IMR-90 (cell line): ENCODE results near the gene LRP6. TPM values are rescaled to one million over a fixed set of nuclear protein-coding genes. Genes with fewer than 3 reads are reported as not detected.

Experiments
- ATAC-seq: fragments of 200-7000 bp; cut with Tn5 transposase; 2 replicates; pipeline ENCODE4 v1.9.1; 2020; ENCODE audit warnings: low read depth, mild to moderate bottlenecking, moderate library complexity
- BruUV-seq: library from RNA; stranded (reverse); fragments of 400-500 nt; replicated peaks from 2 replicates; lab custom pipeline; 2021; lab: Mats Ljungman, UMichigan
- CTCF ChIA-PET: fragments of 300-600 bp; formaldehyde crosslinking; extraction: SDS; loops from one replicate; lab custom pipeline; 2021; ENCODE audit warnings: antibody characterized with exemption; lab: Yijun Ruan, JAX
- POLR2A ChIA-PET: fragments of 300-600 bp; sonication (Branson Sonifier 250); formaldehyde crosslinking; loops from one replicate; lab custom pipeline; 2022; ENCODE audit warnings: antibody characterized with exemption; ENCODE audit not compliant: unreplicated experiment; lab: Charles Lee
- DNase-seq: peaks from one replicate; pipeline ENCODE4 v3.0.0; 2013
- H2AFZ ChIP-seq: replicated peaks from 2 replicates; pipeline ENCODE3; 2013; ENCODE audit warnings: low read length, mild to moderate bottlenecking; ENCODE audit not compliant: poor library complexity
- H2AK5ac ChIP-seq: 2 replicates; pipeline ENCODE4 v1.6.1; 2013; ENCODE audit warnings: low read depth, low read length, inconsistent platforms
- H2AK9ac ChIP-seq: replicated peaks from 2 replicates; pipeline ENCODE3; 2013; ENCODE audit warnings: mild to moderate bottlenecking, low read depth, low read length, moderate library complexity; ENCODE audit not compliant: poor library complexity
- H2BK120ac ChIP-seq: 2 replicates; pipeline ENCODE4 v1.6.1; 2013; ENCODE audit warnings: low read depth, low read length, inconsistent platforms
- H2BK15ac ChIP-seq: 3 replicates; pipeline ENCODE4 v1.6.1; 2013; ENCODE audit warnings: low read depth, low read length, inconsistent platforms
- H2BK20ac ChIP-seq: 2 replicates; pipeline ENCODE4 v1.6.1; 2013; ENCODE audit warnings: low read depth, mild to moderate bottlenecking, inconsistent platforms, low read length, moderate library complexity
- H2BK5ac ChIP-seq: 2 replicates; pipeline ENCODE4 v1.6.1; 2013; ENCODE audit warnings: mild to moderate bottlenecking, low read depth, low read length, inconsistent platforms; ENCODE audit not compliant: poor library complexity, severe bottlenecking
- H3K14ac ChIP-seq: replicated peaks from 2 replicates; pipeline ENCODE4 v1.6.1; 2013; ENCODE audit warnings: low read depth, low read length, inconsistent platforms
- H3K18ac ChIP-seq: 2 replicates; pipeline ENCODE4 v1.6.1; 2013; ENCODE audit warnings: low read depth, low read length, control low read depth
- H3K23ac ChIP-seq: 2 replicates; pipeline ENCODE4 v1.6.1; 2013; ENCODE audit warnings: low read depth, low read length, inconsistent platforms
- H3K27ac ChIP-seq: 2 replicates; pipeline ENCODE4 v1.5.1; 2013; ENCODE audit warnings: mild to moderate bottlenecking, control low read depth, low read length; ENCODE audit not compliant: insufficient read depth
- H3K27me3 ChIP-seq: 2 replicates; pipeline ENCODE4 v1.6.1; 2013; ENCODE audit warnings: low read length; ENCODE audit not compliant: control insufficient read depth, insufficient read depth
- H3K36me3 ChIP-seq: 2 replicates; pipeline ENCODE4 v1.6.1; 2013; ENCODE audit warnings: low read length, mixed read lengths; ENCODE audit not compliant: control insufficient read depth, insufficient read depth
- H3K4ac ChIP-seq: 2 replicates; pipeline ENCODE4 v1.6.1; 2013; ENCODE audit warnings: low read depth, low read length, inconsistent platforms
- H3K4me1 ChIP-seq: 2 replicates; pipeline ENCODE4 v1.6.1; 2013; ENCODE audit warnings: low read length, mixed read lengths; ENCODE audit not compliant: control insufficient read depth, insufficient read depth
- H3K4me2 ChIP-seq: 2 replicates; pipeline ENCODE4 v1.6.1; 2013; ENCODE audit warnings: low read depth, mild to moderate bottlenecking, control low read depth, low read length, moderate library complexity
- H3K4me3 ChIP-seq: 2 replicates; pipeline ENCODE4 v1.5.1; 2013; ENCODE audit warnings: low read depth, mild to moderate bottlenecking, control low read depth, low read length, moderate library complexity; ENCODE audit not compliant: insufficient read depth
- H3K56ac ChIP-seq: 2 replicates; pipeline ENCODE4 v1.6.1; 2013; ENCODE audit warnings: low read length, inconsistent platforms; ENCODE audit not compliant: insufficient read depth; ENCODE audit errors: extremely low read depth
- H3K79me1 ChIP-seq, 2 experiments: 2 replicates each; pipeline ENCODE4 v1.6.1; 2013; ENCODE audit warnings: low read length in 2 of 2, inconsistent platforms in 1 of 2, low read depth in 1 of 2
- H3K9ac ChIP-seq: 2 replicates; pipeline ENCODE4 v1.6.1; 2013; ENCODE audit warnings: low read depth, low read length, control low read depth
- H3K9me1 ChIP-seq: 2 replicates; pipeline ENCODE4 v1.6.1; 2013; ENCODE audit warnings: low read length, inconsistent platforms; ENCODE audit not compliant: insufficient read depth
- H3K9me3 ChIP-seq: 2 replicates; pipeline ENCODE4 v1.6.1; 2013; ENCODE audit warnings: low read length; ENCODE audit not compliant: control insufficient read depth, insufficient read depth
- H4K20me1 ChIP-seq: 2 replicates; pipeline ENCODE4 v1.6.1; 2013; ENCODE audit warnings: low read length, inconsistent platforms; ENCODE audit not compliant: insufficient read depth
- H4K5ac ChIP-seq: 2 replicates; pipeline ENCODE4 v1.6.1; 2013; ENCODE audit warnings: mild to moderate bottlenecking, low read depth, low read length, control low read depth
- H4K8ac ChIP-seq, 2 experiments: 2 replicates each; pipeline ENCODE4 v1.6.1; 2013; ENCODE audit warnings: low read depth in 2 of 2, low read length in 2 of 2, control low read depth in 1 of 2, inconsistent platforms in 1 of 2
- H4K91ac ChIP-seq: 2 replicates; pipeline ENCODE4 v1.6.1; 2013; ENCODE audit warnings: low read depth, low read length, inconsistent platforms; ENCODE audit not compliant: insufficient read depth
- BHLHE40 ChIP-seq: fragments of 150-350 bp; IDR thresholded peaks from 2 replicates; pipeline ENCODE4 v1.6.1; 2016; ENCODE audit warnings: mild to moderate bottlenecking, low read depth, low read length
- CEBPB ChIP-seq: IDR thresholded peaks from 2 replicates; pipeline ENCODE4 v1.6.1; 2012; ENCODE audit warnings: low read depth, low read length, improper control_type of control experiment
- CHD1 ChIP-seq: IDR thresholded peaks from 2 replicates; pipeline ENCODE4 v1.6.1; 2012; ENCODE audit warnings: low read depth, low read length, improper control_type of control experiment
- CTCF ChIP-seq: conservative IDR thresholded peaks from 2 replicates; pipeline ENCODE4 v1.5.1; 2012; ENCODE audit warnings: mild to moderate bottlenecking, low read depth, low read length, improper control_type of control experiment
- ELK1 ChIP-seq: fragments of 150-350 bp; IDR thresholded peaks from 2 replicates; pipeline ENCODE4 v1.6.1; 2016; ENCODE audit warnings: low read depth, mild to moderate bottlenecking, low read length, moderate library complexity, borderline replicate concordance
- FOS ChIP-seq: fragments of 150-350 bp; IDR thresholded peaks from 2 replicates; pipeline ENCODE4 v1.6.1; 2016; ENCODE audit warnings: low read depth, low read length
- MAFK ChIP-seq: IDR thresholded peaks from 2 replicates; pipeline ENCODE4 v1.6.1; 2012; ENCODE audit warnings: low read depth, low read length, improper control_type of control experiment
- MAZ ChIP-seq: IDR thresholded peaks from 2 replicates; pipeline ENCODE4 v1.6.1; 2012; ENCODE audit warnings: low read depth, mild to moderate bottlenecking, low read length, improper control_type of control experiment, moderate library complexity, borderline replicate concordance
- MXI1 ChIP-seq: IDR thresholded peaks from 2 replicates; pipeline ENCODE4 v1.6.1; 2012; ENCODE audit warnings: low read depth, mild to moderate bottlenecking, low read length, moderate library complexity, borderline replicate concordance
- NFE2L2 ChIP-seq: fragments of 150-350 bp; IDR thresholded peaks from 2 replicates; pipeline ENCODE4 v1.6.1; 2016; ENCODE audit warnings: low read depth, mild to moderate bottlenecking, low read length
- POLR2A ChIP-seq: IDR thresholded peaks from 2 replicates; pipeline ENCODE4 v1.6.1; 2012; ENCODE audit warnings: mild to moderate bottlenecking, low read depth, low read length
- RAD21 ChIP-seq: IDR thresholded peaks from 2 replicates; pipeline ENCODE4 v1.6.1; 2012; ENCODE audit warnings: low read length, improper control_type of control experiment
- RCOR1 ChIP-seq: IDR thresholded peaks from 2 replicates; pipeline ENCODE4 v1.6.1; 2012; ENCODE audit warnings: mild to moderate bottlenecking, low read length, improper control_type of control experiment; ENCODE audit not compliant: insufficient replicate concordance
- RFX5 ChIP-seq: IDR thresholded peaks from 2 replicates; pipeline ENCODE4 v1.8.0; 2012; ENCODE audit warnings: low read depth, mild to moderate bottlenecking, low read length, moderate library complexity
- SMC3 ChIP-seq: fragments of 150-350 bp; IDR thresholded peaks from 2 replicates; pipeline ENCODE4 v1.6.1; 2016; ENCODE audit warnings: low read depth, mild to moderate bottlenecking, antibody characterized with exemption, low read length, moderate library complexity
- USF2 ChIP-seq: fragments of 150-350 bp; IDR thresholded peaks from 2 replicates; pipeline ENCODE4 v1.6.1; 2017; ENCODE audit warnings: mild to moderate bottlenecking, antibody characterized with exemption, low read length, low read depth
- WGBS, 2 experiments: methylation state at CpG; one replicate each; pipeline versions ENCODE4 v1.1.5 to v1.1.7; 2013; ENCODE audit warnings: missing lambda C conversion rate in 2 of 2; ENCODE audit not compliant: insufficient read length in 1 of 2; ENCODE audit errors: extremely low coverage in 2 of 2; 5-methylcytosine and 5-hydroxymethylcytosine counted together
- dilution Hi-C: fragments of 300-500 bp; cut with HindIII; formaldehyde crosslinking; loops from one replicate; pipeline ENCODE4 v1.14.3; 2018; ENCODE audit warnings: low sequenced_read_pairs; ENCODE audit not compliant: unreplicated experiment
- in situ Hi-C: fragments of 300-500 bp; cut with MboI; formaldehyde crosslinking; loops from 3 replicates; pipeline ENCODE4 v1.14.3; 2019; ENCODE audit warnings: low sequenced_read_pairs, inconsistent platforms, mixed read lengths
- intact Hi-C: fragments of 100-400 bp; cut with micrococcal nuclease; formaldehyde crosslinking; loops from 2 replicates; pipeline ENCODE4 v1.10.0; 2022
- polyA plus RNA-seq, 3 experiments: library from polyadenylated mRNA; depleted of rRNA; stranded (reverse); fragments of >200 nt; gene quantifications; 2 replicates each; pipeline ENCODE4 v1.2.3, GENCODE V29; 2012; ENCODE audit warnings: low replicate concordance in 1 of 3
- total RNA-seq: library from RNA; depleted of rRNA; stranded (reverse); fragments of >200 nt; gene quantifications from 2 replicates; pipeline ENCODE4 v1.2.3, GENCODE V29; 2012

LRP6 gene
- total and polyA plus RNA-seq, 2 of the 4 experiments (the other 2 are of a cell fraction): 14.2 to 32.1 TPM

GRCh38 chr12:12072064-12072760 is 194.6 kb downstream of the LRP6 start:
- TF ChIP-seq BHLHE40 (no peak), ELK1 (no peak), MAFK (no peak), SMC3 (no peak), USF2 (no peak), MXI1 (no peak), RCOR1 (no peak), MAZ (no peak), CHD1 (no peak), CEBPB (no peak), NFE2L2 (no peak), CTCF (no peak), RFX5 (no peak), FOS (no peak), POLR2A (no peak), RAD21 (no peak)
- in situ Hi-C loops (no loop called here), intact Hi-C loops (no loop called here), dilution Hi-C loops (no loop called here)
- WGBS, 2 experiments: 87% methylated on average over 4 of the region's 21 CpGs; no CpG with 5 or more reads in 1 of the 2 experiments
- H3K4ac ChIP-seq: no peak overlapping the region
- H2BK15ac ChIP-seq: no peak overlapping the region
- no peaks in the 10 kb centered on the region for H4K20me1 ChIP-seq
- H3K79me1 ChIP-seq: no peaks in the 10 kb centered on the region
- H2AK5ac ChIP-seq: no peak overlapping the region
- no peak overlapping the region for H2BK20ac ChIP-seq
- H3K36me3 ChIP-seq: no peaks in the 10 kb centered on the region
- H3K27ac ChIP-seq: no peak overlapping the region
- H2BK5ac ChIP-seq: no peak overlapping the region
- H3K18ac ChIP-seq: no peak overlapping the region
- H3K9ac ChIP-seq: no peak overlapping the region
- H4K8ac ChIP-seq: no peak overlapping the region
- H3K23ac ChIP-seq: no peak overlapping the region
- DNase-seq (no peak), ATAC-seq (no peak)
- H3K4me1 ChIP-seq: no peaks in the 10 kb centered on the region
- H2AK9ac ChIP-seq: no peak overlapping the region
- peaks cover 26% of the 10 kb centered on the region for H3K27me3 ChIP-seq
- no peaks in the 10 kb centered on the region for H3K9me3 ChIP-seq
- H3K4me3 ChIP-seq: no peak overlapping the region
- no peak overlapping the region for H2BK120ac ChIP-seq
- H2AFZ ChIP-seq: no peak overlapping the region
- H4K5ac ChIP-seq: no peak overlapping the region
- H3K4me2 ChIP-seq: no peak overlapping the region
- POLR2A ChIA-PET: no interaction called here
- no TSS peak for BruUV-seq
- H3K56ac ChIP-seq: no peak overlapping the region
- no peaks in the 10 kb centered on the region for H3K9me1 ChIP-seq
- H4K91ac ChIP-seq: no peak overlapping the region
- CTCF ChIA-PET: interaction anchor here (2.4 kb wide), 1 partner anchor 10 kb away, joined by 9 read pairs; no protein-coding TSS in a partner anchor
- H3K14ac ChIP-seq: no peak overlapping the region
